Peyer's patch (tissue), 4 donors: ENCODE results near the gene GOLGA6A. TPM values are rescaled to one million over a fixed set of nuclear protein-coding genes. Genes with fewer than 3 reads are reported as not detected.
"Not testable (repeated sequence)": the region's sequence is repeated elsewhere in the genome, so short reads cannot be mapped to it uniquely, and the experiment has no call there.

Experiments
- DNase-seq, 3 donors: peaks; one replicate each; pipeline ENCODE4 v3.0.0-alpha.2; 2017 to 2019
- H3K27ac ChIP-seq, 4 donors: fragments of 200-600 bp; sonication (generic); one replicate each; pipeline ENCODE4 v1.5.1; 2016 to 2019
- H3K27me3 ChIP-seq, 2 donors: fragments of 200-600 bp; sonication (generic); one replicate each; pipeline ENCODE4 v1.5.1; 2019
- H3K36me3 ChIP-seq, 3 donors: fragments of 200-600 bp; sonication (generic); one replicate each; pipeline ENCODE4 v1.5.1; 2016 to 2019
- H3K4me1 ChIP-seq, 4 donors: fragments of 200-600 bp; sonication (generic); one replicate each; pipeline ENCODE4 v1.5.1; 2016 to 2019
- H3K4me3 ChIP-seq, 4 donors: fragments of 200-600 bp; sonication (generic); 1 replicate in 3 of 4; 2 replicates in 1 of 4; pipeline ENCODE4 v1.5.1; 2016 to 2019; ENCODE audit warnings: mild to moderate bottlenecking in 1 of 4
- H3K9me3 ChIP-seq, 4 donors: fragments of 200-600 bp; sonication (generic); one replicate each; pipeline ENCODE4 v1.5.1; 2016 to 2019; ENCODE audit warnings: mild to moderate bottlenecking in 1 of 4
- POLR2A ChIP-seq, 2 donors: fragments of 450-650 bp; IDR thresholded peaks; one replicate each; pipeline ENCODE4 v1.5.1; 2017; ENCODE audit warnings: antibody characterized with exemption in 2 of 2, mild to moderate bottlenecking in 2 of 2, moderate library complexity in 2 of 2
- total RNA-seq, 4 donors: library from RNA; depleted of rRNA; stranded (reverse); fragments of >200 nt; gene quantifications; one replicate each; pipeline ENCODE4 v1.1.0, GENCODE V29; 2016
- TF ChIP-seq, protein P1 (sequence below), 6 experiments: fragments of 450-650 bp in 4 of 6; fragments of 200-600 bp in 2 of 6; sonication (generic) in 1 of 6; IDR thresholded peaks; one replicate each; pipeline ENCODE4 v1.5.1; 2017 to 2019; ENCODE audit warnings: antibody characterized with exemption in 6 of 6, mild to moderate bottlenecking in 3 of 6, moderate library complexity in 1 of 6

GOLGA6A gene, protein sequence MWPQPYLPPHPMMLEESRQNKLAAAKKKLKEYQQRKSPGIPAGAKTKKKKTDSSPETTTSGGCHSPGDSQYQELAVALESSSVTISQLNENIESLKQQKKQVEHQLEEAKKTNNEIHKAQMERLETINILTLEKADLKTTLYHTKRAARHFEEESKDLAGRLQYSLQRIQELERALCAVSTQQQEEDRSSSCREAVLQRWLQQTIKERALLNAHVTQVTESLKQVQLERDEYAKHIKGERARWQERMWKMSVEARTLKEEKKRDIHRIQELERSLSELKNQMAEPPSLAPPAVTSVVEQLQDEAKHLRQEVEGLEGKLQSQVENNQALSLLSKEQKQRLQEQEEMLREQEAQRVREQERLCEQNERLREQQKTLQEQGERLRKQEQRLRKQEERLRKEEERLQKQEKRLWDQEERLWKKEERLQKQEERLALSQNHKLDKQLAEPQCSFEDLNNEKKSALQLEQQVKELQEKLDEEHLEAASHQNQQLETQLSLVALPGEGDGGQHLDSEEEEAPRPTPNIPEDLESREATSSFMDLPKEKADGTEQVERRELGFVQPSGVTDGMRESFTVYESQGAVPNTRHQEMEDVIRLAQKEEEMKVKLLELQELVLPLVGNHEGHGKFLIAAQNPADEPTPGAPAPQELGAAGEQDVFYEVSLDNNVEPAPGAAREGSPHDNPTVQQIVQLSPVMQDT
- total RNA-seq: under 1 TPM in 1 of 4 donors, not detected in 3; 0.38 TPM

DNA sequence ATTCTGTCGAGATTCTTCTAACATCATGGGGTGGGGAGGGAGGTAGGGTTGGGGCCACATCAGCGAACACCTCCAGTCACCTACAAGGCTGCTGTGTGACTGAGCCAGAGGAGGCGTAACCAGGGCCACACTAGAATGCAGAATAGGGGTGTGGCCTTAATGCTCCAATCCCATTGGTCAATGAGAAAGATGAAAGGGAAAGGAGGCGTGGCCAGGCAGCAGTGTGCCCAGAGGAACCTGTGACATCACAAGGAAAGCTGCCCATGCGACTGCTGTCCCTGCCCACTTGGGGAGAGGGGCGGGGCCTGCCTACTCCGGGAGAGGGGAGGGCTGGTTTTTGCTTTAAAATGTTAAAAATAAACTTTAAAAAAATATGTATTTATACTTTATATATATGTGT, at the start of gene GOLGA6A:
Gene GOLGA6A, minus strand, starts transcription at position 101 of the 400 bp plus-strand sequence. Its CDS starts 41 bp downstream, at position 60.
- not testable (repeated sequence) for H3K27ac ChIP-seq, H3K36me3 ChIP-seq, H3K27me3 ChIP-seq, H3K4me3 ChIP-seq, DNase-seq, H3K4me1 ChIP-seq, H3K9me3 ChIP-seq

DNA sequence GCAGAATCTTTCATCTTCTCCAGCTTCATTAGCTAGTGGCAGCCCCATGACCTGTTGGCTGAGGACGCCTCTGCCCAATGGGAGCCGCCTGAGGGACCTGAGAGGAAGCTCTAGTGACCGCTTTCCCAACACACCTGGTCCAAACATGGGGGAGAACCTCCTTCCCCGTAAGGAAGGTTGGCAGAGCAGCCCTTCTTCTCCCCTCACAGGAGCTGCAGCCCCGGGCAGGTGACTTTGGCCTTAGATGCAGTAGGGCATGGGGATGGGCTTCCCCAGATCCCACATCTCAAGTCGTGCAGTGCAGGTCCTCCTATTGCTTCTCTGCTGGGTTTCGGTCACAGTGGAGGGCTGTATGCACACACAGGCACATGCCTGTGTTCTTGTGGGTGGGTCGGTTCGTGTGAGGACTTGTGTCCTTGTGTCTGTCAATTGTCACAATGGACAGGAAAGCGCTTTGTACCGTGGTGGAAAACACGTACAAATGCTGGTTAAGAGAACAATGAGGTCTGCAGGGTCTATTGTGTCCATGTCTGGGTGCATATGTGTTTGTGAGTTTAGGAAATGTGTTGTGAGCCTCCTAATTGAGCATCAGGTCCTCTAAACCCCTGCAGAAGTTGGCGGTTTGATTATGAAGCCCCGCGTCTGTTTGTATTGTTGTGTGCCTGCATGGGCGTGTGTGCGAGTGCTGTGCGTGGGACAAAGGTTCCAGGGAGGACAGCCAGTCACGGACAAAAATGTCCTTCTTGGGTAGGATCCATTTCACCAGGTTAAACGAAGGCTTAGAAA, 49.5 kb upstream of the GOLGA6A start:
- Histone ChIP-seq H3K9me3 (no peaks in the 10 kb centered on the region), H3K36me3 (no peaks in the 10 kb centered on the region), H3K27me3 (peaks cover 0 to 77% of the 10 kb centered on the region in 2 donors), H3K4me3 (no peak overlapping the region), H3K4me1 (peaks cover 0 to 54% (median 29%) of the 10 kb centered on the region in 4 donors), H3K27ac (no peak overlapping the region)
- TF ChIP-seq, protein P1, sequence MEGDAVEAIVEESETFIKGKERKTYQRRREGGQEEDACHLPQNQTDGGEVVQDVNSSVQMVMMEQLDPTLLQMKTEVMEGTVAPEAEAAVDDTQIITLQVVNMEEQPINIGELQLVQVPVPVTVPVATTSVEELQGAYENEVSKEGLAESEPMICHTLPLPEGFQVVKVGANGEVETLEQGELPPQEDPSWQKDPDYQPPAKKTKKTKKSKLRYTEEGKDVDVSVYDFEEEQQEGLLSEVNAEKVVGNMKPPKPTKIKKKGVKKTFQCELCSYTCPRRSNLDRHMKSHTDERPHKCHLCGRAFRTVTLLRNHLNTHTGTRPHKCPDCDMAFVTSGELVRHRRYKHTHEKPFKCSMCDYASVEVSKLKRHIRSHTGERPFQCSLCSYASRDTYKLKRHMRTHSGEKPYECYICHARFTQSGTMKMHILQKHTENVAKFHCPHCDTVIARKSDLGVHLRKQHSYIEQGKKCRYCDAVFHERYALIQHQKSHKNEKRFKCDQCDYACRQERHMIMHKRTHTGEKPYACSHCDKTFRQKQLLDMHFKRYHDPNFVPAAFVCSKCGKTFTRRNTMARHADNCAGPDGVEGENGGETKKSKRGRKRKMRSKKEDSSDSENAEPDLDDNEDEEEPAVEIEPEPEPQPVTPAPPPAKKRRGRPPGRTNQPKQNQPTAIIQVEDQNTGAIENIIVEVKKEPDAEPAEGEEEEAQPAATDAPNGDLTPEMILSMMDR (IDR thresholded peaks at IDR 0.05): no peak
- TF ChIP-seq POLR2A (IDR thresholded peaks at IDR 0.05): no peak
- no peak for DNase-seq

DNA sequence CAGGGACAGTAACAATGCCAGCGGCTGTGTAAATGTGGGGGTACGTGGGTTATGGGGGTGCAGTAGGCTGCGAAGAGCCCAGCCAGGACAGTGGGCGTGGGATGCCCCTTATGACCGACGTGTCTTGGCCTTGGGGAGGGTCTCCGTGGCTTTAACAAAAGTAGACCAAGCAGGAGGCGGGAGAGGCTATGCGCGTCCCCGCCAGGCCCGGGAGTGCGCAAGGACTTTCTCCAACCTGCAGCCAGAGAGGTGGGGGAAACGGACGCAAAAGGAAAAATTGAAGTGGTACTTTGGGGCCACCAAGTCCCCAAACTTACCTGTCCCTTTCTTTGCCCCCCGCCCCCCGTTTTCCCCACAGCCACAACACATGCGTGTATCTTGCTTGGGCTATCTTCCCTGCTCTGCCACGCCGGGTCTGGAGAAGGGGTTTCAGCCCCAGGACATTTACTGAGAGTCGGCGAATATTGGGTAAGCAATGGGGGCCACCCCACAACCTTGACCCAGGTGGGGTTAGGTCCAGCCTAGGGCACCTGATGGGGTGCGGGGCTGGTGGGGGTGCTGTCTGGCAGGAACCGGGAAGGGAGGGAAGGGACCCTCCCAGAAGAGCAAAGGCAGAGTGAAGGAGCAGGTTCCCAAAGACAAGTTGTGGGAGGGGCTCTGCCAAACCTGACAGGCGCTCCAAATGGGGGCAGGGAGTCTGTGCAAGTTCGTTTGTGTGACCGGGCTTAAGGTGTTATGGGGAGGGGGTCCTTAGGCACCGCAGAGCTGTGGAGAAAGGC, 48.7 kb upstream of the GOLGA6A start:
- no peaks in the 10 kb centered on the region for H3K9me3 ChIP-seq
- peak in 1 of 3 donors; percentile 6 for DNase-seq
- peaks cover 0 to 73% of the 10 kb centered on the region in 2 donors for H3K27me3 ChIP-seq
- no peak overlapping the region for H3K4me3 ChIP-seq
- no peak for TF ChIP-seq POLR2A (IDR thresholded peaks at IDR 0.05)
- TF ChIP-seq, protein P1 (IDR thresholded peaks at IDR 0.05): no peak
- no peaks in the 10 kb centered on the region for H3K36me3 ChIP-seq
- H3K27ac ChIP-seq: no peak overlapping the region
- peaks cover 0 to 46% (median 23%) of the 10 kb centered on the region in 4 donors for H3K4me1 ChIP-seq

DNA sequence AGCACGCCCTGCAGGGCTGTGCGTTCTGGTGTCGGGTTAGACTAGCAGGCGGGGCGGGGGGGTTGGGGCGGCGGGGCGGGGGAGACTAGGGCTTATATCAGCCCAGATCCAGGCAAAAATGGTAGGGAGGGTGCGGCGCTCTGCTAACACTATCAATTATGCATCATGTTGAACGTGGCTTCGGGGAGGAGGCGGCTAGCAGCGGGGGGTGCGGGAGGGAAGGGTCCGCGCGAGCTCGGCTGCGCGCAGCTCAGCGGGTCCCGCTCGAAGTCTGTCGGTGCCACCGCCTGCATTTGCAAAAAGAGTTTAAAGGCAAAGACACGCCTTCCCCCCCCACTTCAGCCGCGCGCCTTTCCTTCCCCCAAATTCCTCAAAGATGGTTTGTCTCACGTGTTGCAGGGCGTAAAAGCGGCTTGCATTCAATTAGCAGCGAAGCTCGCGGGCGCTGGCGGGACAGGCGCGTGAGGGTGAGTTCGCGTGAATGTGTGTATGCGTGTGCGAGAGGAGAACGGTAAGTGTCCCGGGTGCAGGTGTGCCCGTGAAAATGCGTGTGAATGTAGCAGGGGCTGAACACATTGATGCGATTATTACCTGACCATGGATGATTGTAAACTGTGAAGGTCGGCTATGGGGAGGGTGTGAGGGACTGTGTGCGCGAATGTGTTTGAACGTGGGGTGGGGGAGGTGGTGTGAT, 48.0 kb upstream of the GOLGA6A start, which contains the start of gene ISLR2:
Gene ISLR2, plus strand, starts transcription at position 432 of the 694 bp plus-strand sequence. CDS start 2,169 bp downstream, outside the sequence.
- no peak within 1 kb of the TSS for H3K27ac ChIP-seq
- H3K4me3 ChIP-seq: peak within 1 kb of the TSS in 1 of 4 donors; percentile 13
- H3K4me1 ChIP-seq: peaks cover 0 to 40% (median 18%) of the 10 kb centered on the region in 4 donors
- TF ChIP-seq, protein P1 (IDR thresholded peaks at IDR 0.05): no peak
- TF ChIP-seq POLR2A (IDR thresholded peaks at IDR 0.05): no peak
- H3K9me3 ChIP-seq: no peaks in the 10 kb centered on the region
- H3K27me3 ChIP-seq: peaks cover 0 to 67% of the 10 kb centered on the region in 2 donors
- peak in 1 of 3 donors; percentile 14 for DNase-seq
- no peaks in the 10 kb centered on the region for H3K36me3 ChIP-seq

DNA sequence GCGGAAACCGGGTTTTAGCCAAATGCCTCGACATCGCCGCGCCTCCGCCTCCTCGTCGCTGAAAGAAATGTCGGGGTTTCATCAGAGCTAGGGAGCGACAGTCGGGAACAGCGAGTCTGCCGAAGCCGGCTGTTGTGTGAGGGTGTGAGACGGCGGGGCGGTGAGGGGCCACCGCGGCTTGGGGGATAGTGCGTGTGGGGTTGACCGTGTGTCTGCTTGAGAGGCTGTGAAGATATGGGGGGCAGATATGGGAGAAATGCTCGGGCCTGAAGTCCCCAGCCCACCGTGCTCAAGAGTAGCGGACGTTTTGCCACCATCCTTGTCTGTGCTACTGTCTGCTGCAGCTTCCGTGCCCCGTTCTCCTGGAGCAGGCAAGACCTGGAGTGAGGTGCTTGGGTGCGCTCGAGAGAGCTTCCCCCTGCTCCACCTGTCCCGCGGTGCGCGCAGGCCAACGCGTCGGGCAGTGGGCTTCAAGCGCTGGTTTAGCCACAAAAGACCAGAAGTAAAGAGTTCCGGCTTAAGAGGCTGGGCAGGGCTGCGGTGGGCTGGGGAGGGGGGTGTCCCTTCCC, 47.3 kb upstream of the GOLGA6A start:
- Histone ChIP-seq H3K27ac (no peak overlapping the region), H3K9me3 (no peaks in the 10 kb centered on the region), H3K36me3 (no peaks in the 10 kb centered on the region), H3K4me3 (peak overlapping the region in 1 of 4 donors; percentile 13), H3K27me3 (peaks cover 0 to 61% of the 10 kb centered on the region in 2 donors), H3K4me1 (peaks cover 0 to 35% (median 16%) of the 10 kb centered on the region in 4 donors)
- TF ChIP-seq, protein P1 (IDR thresholded peaks at IDR 0.05): no peak
- no peak for TF ChIP-seq POLR2A (IDR thresholded peaks at IDR 0.05)
- peak in 1 of 3 donors; percentile 12 for DNase-seq
